Hypothalamus (tissue), 51 donors: ENCODE measurements around the gene MRPS18B.
"Not testable (repeated sequence)": the region's sequence is repeated elsewhere in the genome, so short reads cannot be mapped to it uniquely, and the experiment has no call there.

ENCODE experiments used
- DNase-seq, 51 donors: peaks; one replicate each; lab custom pipeline; 2025; lab: John Stamatoyannopoulos, UW

MRPS18B gene

DNA sequence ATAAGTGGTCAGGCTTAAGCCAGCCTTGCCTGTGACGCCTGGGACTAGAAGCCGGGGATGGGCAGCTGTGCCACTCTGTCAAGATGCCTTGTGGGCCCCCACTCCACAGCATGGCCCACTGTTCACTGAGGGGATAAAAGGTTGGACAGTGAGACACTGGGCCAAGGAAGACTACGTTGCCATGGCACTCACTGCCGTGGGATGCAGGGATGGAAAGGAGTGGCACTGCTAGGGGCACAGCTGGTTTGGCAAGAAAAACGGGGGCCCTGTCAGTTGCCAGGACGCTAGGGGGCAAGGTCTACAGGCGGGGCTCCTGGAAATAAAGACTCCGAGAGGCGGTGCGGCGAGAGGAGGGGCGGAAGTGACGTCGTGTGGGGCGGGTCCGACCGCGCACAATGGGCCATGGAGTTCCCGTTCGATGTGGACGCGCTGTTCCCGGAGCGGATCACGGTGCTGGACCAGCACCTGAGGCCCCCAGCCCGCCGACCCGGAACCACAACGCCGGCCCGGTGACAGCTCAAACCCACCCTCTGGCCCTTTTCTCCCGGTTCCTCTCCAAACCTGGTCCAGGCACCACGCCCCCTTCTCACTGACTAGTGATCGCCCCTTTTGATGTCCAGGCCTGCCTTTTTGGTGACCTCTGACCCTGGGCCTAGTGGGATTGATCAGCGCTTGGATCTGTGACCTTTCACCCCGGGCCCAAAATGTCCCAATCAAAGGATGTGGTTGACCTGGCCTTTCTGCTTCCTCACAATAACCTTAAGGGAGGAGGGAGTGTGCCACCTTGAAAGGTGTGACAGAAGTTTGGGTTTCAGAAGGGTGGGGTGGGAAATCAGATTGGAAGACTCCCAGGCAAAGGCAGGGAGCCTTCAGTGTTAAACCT is 9.1 kb downstream of the MRPS18B start, which contains the start of gene ATAT1:
ATAT1 (plus strand) TSS at position 391 of the 883 bp plus-strand sequence.
- DNase-seq = peak; percentile 24 to 97 (median 85)

DNA sequence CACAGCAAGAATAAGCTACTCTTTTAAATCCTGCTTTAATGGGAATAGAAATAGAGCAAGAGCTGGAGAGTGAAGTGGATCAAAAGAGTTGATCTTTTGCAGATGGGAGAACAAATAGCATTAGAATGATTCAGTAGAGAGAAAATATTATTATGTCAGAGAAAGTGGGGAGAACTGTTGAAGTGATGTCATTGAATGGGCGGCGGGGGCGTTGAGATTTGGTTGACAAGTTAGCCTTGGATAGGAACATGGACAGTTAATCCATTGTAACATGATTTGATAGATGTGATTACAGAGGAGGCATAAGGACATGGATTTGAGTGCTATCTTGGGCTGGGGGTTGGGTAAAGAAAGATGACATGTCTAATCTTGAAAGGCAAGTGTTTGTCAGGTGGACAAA is 18.2 kb downstream of the MRPS18B start:
- DNase-seq = no peak

DNA sequence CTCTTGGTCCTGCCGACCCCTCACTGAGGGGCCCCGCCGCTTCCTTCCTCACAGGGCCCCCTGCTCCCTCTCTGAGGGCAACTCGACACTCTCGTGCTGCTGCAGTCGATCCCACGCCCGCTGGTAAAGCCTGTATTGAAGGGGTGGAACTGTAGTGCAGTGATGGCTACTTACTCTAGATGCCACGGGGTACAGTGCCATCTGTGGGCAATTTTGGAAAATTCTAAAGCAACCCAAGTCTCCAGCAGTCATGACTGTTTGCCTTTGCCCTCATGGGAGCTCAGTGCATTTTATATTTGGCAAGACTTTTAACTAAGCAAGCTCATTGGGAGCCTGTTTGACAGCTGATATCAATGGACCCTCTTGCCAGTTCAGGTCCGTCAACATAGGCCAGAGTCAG is 22.8 kb downstream of the MRPS18B start:
- DNase-seq = no peak

DNA sequence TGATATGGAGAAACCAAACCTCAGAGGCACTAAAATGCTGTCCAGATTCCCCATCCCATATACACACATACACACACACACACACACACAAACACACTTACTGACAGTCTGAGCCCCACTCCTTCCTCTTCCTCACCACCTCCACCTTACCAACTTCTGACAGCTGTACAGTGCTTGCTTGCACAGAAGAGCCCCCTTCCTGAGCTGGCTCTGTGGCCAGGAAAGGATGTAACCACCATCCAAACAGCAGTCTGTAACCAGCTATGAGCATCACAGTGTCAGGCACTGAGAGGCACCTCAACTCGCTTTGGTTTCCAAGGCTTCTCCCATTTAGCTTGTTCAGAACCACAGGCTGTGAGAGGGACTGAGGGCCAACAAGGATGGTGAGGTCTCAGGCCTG is 23.4 kb downstream of the MRPS18B start:
- no peak for DNase-seq

DNA sequence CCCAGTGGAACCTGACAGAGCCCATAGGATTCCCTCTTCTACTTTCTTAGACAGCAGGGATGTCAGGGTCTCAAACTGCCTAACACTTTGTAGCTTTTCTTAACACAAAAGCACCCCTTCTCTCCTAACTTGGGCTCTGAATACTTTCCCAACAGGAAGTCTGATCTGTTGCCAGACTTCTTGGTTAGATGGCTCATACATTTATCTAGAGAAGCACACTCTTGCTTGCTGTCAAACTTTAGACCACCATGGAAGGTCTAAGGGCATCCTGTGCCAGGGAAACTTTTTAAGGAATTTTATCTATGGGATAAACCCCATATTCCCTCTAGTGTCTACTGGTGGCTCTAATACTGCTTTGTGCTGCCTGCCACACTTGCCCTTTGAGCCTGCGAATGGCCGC is 26.0 kb downstream of the MRPS18B start:
- no peak for DNase-seq

DNA sequence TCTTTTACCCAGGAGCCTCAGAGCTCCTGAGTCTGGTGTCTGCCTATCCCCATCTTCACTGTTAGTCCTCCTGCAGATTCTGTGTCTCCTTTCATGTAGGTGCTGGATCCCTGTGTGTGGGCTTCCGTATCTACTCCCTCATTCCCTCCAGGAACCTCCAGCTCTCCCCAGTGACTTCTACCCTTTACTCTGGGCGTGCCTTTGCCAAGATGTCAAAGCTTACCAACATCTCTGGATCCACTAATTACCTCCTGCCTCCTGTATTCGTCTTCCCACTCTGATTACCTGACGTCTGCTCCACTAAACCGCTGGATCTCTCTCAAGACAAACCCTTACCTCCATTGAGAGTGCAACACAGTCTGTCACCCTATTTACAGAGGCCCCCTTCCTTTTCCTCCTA is 27.1 kb downstream of the MRPS18B start:
- DNase-seq = no peak

DNA sequence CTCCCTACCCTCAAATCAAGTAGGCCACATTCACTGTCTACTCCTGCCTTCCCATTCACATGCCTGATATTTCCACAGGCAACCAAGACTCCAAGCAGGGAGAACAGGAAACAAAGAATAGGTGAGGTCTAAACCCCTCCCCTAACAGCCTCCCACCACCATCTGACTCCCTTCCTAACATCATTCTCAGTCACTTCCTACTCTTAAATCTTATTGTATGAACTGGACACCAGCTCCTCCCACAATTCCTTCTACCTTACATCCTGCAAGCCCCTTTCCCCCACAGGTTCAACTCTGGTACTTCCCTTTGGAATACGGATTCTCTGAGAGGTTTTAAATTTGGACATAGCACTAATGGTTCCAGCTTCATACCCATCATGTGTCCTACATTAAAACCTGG is 28.3 kb downstream of the MRPS18B start:
- no peak for DNase-seq

DNA sequence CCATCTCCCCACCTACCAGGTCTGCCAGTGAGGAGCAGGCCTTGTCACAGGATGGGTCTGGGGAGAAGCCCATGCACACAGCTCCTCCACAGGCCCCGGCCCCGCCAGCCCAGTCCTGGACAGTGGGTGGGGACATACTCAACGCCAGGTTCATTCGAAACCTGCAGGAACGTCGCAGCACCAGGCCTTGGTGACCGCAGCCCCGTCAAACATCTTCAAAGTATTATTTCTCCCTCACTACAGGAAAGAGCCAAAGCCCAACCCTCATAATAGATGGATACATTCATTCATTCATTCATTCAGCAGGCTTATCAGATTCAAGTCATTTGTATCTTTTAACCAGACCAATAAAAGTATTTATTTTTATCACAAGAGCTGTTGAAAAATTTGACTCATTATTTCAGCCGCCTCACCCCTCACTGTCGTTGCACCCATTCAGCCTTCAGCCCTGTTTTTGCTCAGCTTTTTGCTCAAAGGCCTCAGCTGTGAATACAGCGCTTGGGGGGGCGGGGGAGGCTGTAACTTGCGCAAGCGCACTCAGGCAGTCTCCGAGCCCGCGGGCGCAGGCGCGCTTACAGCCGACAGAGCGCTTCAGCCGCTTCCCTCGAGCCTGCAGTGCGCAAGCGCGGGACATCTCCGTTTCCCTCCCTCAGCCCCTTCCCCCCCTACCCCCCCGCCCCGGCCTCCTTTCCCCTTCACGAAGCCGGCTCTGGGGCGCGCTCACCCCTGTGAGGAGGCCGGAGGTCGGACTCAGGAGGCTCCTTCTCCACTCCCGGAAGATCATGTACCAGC is 29.0 kb downstream of the MRPS18B start, which contains the start of gene C6orf136:
C6orf136 (plus strand) TSS at position 684 of the 792 bp plus-strand sequence; CDS start at position 783, 99 bp downstream.
- peak; percentile 68 to 96 (median 88) for DNase-seq

DNA sequence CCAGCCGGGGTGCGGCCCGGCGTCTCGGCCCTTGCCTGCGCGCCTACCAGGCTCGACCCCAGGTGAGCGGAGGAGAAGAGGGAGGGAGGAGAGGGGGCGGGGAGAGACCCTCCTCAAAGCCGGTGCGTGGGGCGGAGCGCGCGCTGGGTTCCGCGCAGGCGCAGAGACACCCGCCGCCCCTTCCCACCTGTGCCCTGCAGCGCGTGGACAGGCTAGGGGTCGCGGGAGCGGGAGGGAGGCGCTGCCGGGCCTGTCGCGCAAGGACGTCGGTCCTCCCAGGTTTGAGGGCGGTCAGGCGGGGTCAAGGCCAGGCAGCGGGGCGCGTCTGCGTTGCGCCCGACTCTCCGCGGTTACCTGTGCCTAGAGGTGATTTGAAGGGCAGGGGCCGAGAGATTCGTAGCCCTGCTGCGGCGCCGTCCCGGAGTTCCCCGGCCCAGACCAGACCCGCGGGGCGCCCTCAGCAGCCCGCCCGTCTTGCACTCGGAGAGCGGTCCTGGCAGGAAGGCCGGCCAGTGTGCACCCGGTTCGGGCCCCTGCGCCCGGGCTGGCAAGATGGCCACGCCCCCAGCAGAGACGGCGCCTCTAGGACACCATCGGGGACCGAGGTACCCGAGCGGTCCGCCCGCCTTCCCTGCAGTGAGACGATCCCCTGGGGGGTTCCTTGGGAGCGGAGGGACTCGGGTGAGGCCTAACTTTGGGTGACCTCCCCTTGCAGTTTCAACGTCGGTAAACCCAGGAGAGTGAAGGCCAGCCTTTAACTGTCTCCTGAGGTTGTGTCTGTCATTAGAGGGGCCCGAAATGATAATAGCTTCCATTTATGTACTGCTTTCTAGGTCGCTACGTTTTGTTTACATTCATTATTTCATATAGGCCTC is 29.8 kb downstream of the MRPS18B start:
- peak in 50 of 51 donors; percentile 29 to 95 (median 72) for DNase-seq

DNA sequence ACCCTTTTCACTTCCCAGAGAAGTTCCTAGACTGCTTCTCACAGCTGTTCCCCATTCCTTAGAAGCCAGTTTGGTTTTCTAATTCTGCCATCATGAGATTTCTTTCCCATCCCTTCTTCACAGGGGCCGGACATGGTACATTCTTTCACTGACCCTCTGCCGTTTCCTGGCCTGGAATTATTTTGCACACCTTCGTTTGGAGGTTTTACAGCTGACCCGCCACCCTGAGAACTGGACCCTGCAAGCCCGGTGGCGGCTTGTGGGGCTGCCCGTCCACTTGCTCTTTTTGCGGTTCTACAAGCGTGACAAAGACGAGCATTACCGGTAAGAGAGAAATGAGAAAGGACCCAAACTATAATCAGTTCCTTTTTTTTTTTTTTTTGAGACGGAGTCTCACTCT is 33.5 kb downstream of the MRPS18B start:
- no peak for DNase-seq

DNA sequence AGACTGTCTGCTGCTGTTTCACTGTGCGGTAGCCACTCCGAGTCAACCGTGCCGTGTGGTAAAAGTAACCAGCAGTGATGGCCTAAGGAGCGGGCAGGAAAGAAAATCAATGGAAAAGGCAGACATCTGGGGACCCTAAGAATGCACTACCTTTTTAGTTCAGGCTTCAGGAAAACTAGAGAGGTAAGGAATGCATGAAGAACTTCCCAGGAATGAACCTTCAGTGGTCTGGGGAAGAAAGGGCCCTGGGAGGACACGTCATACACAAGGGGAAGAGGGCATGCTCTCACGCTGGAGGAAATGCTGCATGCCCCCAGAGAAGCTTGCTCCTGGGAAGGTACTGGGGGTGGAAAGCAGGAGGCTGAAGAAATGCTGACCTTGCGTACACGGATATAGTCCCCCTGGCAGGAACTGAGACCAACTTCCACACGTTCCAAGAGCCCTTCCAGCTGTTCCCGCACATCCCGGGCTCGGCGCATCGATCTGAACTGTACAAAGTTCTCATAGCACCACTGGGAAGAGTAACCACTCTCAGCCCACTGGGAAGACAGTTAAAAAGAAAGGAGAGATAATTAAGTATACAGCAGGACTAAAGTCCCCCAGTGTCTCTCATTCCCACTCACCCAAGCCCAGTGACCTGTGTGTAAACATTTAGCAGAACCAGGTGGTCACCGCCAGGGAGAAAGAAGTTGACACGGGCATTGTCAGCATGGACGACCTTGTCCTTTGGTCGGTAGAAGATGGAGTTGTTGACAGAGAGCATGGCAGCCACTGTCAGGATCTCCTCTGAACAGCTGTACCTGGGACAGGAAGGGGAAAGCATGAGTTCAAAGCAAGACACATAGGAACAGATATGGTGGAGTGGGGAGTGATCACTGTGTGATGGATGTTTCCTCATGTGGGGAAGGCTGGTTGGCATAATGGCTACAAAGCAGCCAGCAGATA is 37.4 kb downstream of the MRPS18B start:
- DNase-seq = no peak

DNA sequence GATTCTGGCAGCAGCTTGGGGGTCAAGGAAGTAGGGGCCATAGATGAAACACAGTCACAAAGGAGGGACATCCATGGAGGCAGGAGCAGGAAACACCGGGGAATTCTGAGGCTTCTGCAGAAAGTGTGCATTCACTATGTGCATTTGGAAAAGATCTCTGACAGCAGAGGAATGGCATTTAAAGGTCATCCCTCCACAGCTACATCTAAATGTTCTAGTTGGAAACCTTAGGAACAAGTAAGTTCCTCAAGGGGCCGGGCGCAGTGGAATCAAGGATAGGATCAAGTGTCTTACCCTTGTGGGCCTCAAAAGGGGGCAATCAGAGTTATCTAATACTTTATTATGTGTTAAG is 38.1 kb downstream of the MRPS18B start:
- DNase-seq = no peak

DNA sequence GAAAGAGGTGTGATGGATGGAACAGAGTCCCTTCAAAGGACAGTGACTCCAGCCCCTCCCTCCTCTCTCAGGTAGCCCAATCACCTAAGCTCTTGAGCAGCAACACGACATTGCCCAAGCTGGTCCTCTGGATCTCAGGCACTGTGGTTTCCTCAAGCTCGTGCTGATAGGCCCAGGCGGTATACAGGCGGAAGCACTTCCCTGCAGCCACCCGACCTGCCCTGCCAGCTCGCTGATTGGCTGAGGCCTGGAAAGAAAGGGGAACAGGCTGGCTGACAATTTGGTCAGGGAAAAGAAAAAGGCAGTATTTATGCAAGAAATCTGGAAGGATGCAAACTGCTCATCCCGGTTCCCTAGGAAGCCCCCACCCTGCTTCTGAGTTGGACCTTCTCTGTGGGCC is 38.9 kb downstream of the MRPS18B start:
- DNase-seq = peak in 2 of 51 donors; percentile 4 to 11

DNA sequence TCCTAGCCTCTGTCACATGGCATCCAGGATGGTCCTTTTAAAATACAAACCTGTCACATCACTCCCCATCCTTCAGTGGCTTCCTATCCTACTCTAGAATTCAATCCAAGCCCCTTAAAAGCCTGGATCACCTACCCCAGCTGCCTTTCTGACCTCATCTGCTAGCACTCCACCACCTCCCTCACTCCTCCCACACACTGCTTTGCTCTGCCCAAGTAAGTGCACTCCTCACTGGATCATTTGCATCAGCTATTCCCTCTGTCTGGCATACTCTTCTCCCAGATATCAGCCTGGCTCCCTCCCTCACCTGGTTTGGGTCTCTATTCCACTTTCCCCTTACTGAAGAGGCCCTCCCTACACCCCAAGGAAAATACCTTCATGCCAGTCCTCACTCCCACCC is 39.8 kb downstream of the MRPS18B start:
- DNase-seq = no peak

DNA sequence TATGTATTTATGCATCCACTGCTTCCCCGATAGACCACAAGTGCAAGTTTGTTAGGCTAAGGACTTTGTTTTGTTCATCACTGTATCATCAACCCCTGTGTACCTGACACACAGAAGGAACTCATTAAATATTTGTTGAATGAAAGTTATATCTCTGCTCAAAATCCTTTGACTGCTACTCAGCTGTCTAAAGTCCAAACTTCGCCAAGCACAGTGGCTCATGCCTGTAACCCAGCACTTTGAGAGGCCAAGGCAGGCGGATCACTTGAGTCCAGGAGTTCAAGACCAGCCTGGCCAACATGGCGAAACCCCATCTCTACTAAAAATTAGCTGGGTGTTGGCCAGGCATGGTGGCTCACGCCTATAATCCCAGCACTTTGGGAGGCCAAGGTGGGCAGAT is 40.3 kb downstream of the MRPS18B start:
- not testable (repeated sequence) for DNase-seq

DNA sequence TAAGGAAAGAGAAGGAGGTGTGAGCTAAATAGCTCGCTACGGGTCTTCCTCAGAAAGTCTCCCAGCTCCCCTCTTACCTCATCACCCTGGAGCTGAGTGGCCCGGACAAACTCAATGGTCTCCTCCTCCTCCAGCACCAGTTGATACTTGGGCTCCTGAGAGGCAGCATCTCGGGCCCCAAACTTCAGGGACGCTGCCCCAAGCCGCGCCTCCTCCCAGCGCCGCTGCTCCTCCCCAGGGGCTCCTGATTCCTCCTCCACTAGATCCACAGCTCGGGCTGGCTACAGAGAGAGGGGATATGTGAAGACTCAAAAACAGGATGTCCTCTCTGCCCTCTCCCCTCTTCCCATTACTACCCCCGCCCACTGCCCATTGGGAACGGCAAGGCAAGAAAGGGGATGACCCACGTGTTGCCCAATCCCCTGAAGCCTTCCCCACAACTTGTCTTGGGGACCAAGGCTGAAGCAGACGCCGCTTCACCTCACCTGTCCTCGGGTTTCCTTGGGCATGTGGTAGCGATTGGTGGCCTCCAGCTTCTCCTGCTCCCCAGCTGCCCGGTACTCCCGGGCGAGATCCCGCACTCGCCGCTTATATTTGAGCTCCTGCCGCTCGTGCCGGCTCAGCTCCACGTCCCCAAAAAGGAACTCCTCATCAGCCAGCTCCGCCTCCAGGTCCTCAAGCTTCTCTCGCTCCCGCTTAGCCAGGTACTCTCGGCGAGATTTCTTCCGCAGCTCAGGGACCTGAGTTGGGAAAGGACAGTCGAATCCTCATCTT is 47.5 kb downstream of the MRPS18B start:
- DNase-seq = no peak

DNA sequence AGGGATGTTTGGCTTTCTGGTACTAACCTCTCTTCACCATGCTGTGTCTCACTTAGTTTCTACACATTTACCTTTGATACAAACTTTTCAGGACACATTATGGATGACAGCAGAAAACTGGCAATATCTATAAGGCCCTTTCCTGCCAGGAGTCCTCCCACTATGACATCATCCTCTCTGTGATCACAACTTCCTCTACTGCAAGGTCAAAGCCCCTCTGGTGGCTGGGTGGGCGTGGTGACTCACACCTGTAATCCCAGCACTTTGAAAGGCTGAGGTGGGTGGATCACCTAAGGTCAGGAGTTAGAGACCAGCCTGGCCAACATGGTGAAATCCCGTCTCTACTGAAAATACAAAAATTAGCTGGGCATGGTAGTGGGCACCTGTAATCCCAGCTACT is 48.7 kb downstream of the MRPS18B start:
- not testable (repeated sequence) for DNase-seq

DNA sequence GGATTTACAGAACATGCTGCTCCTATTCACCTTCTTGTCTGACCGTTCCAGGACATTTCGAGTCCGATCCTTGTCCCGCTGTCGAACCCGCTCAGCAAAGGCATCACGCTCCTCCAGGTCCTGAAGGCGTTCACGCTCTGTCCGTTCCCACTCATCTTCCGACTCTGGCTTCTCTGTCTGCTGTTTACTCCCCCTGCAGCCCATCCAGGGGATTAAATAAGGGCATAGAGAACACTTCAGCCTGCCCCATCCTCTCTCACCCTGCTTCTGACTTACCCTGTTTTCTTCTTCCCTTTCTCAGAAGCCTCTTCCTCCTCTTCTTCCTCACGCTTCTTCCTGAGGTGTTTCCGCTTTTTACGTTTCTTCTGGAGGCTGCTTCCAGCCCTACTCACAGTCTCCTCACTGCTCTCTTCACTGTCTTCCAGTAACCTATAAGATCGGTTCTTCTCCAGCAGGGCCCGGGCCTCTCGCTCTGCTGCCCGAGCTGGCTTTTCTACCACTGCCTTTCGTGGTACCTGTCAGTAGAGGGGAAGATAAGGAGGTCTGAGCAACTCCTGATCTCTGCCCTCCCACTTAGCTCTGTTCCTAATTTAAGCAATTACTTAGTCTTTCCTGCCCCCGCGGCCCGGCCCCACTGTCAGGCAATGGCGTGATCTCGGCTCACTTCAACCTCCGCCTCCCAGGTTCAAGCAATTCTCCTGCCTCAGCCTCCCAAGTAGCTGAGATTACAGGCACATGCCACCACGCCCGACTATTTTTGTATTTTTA is 53.3 kb downstream of the MRPS18B start:
- no peak for DNase-seq
